T-helper 2 cell (primary cell): ENCODE results near the gene PDK1.

Experiments
- DNase-seq, 5 experiments: peaks; one replicate each; pipeline versions ENCODE4 v3.0.0 to v3.0.0-alpha.2; 2012 to 2022

Gene PDK1

GRCh38 chr2:172642301-172643020 is 86.6 kb downstream of the PDK1 start:
- no peak for DNase-seq

- no peak for DNase-seq
These were observed 87.3 kb downstream of the PDK1 start for GRCh38 chr2:172643142-172643541.

- no peak for DNase-seq
These were observed 91.5 kb downstream of the PDK1 start for GRCh38 chr2:172647439-172647838.

- no peak for DNase-seq
These were observed 99.4 kb downstream of the PDK1 start for GRCh38 chr2:172655091-172655837.

GRCh38 chr2:172655838-172656573 is 100.1 kb downstream of the PDK1 start:
- no peak for DNase-seq
